Sigmoid colon (tissue), 4 donors: ENCODE data around the gene MOBP.

Experiments used
- EP300 ChIP-seq, 4 donors: sonication (generic); formaldehyde crosslinking; IDR thresholded peaks; one replicate each; pipeline ENCODE4 v1.6.1; 2017; ENCODE audit warnings: antibody characterized with exemption in 4 of 4
- TF ChIP-seq, protein P1 (sequence below), 4 experiments: fragments of 450-650 bp in 3 of 4; fragments of 200-600 bp in 1 of 4; IDR thresholded peaks; one replicate each; pipeline ENCODE4 v1.5.1; 2016 to 2019; ENCODE audit warnings: antibody characterized with exemption in 4 of 4, mild to moderate bottlenecking in 3 of 4, moderate library complexity in 2 of 4

DNA sequence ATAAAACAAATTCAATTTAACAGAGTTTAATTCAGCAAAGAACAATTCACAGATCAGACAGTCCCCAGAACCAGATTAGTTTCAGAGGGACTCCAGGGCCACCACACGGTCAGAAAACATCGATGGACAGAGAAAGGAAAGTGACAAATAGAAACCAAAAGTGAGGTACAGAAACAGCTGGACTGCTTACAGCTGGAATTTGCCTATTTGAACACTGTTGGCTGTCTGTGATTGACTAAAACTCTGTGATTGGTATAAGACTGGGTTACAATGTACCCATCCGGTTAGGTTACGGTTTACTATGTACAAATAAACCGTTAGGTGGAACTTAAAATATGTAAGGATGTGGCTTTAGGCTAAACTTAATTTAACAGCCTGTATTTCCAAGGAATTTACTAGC lies 30.3 kb downstream of the MOBP start:
- TF ChIP-seq EP300 (IDR thresholded peaks at IDR 0.05), result no peak
- TF ChIP-seq, protein P1, sequence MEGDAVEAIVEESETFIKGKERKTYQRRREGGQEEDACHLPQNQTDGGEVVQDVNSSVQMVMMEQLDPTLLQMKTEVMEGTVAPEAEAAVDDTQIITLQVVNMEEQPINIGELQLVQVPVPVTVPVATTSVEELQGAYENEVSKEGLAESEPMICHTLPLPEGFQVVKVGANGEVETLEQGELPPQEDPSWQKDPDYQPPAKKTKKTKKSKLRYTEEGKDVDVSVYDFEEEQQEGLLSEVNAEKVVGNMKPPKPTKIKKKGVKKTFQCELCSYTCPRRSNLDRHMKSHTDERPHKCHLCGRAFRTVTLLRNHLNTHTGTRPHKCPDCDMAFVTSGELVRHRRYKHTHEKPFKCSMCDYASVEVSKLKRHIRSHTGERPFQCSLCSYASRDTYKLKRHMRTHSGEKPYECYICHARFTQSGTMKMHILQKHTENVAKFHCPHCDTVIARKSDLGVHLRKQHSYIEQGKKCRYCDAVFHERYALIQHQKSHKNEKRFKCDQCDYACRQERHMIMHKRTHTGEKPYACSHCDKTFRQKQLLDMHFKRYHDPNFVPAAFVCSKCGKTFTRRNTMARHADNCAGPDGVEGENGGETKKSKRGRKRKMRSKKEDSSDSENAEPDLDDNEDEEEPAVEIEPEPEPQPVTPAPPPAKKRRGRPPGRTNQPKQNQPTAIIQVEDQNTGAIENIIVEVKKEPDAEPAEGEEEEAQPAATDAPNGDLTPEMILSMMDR (IDR thresholded peaks at IDR 0.05), result no peak
